K562 (cell line): ENCODE data around the gene ZFAND6. TPM values are rescaled to one million over a fixed set of nuclear protein-coding genes. Genes with fewer than 3 reads are reported as not detected.

Experiments
- ARID4B ChIP-seq: sonication (generic); formaldehyde crosslinking; IDR thresholded peaks from 2 replicates; pipeline ENCODE4 v1.8.0; 2022; ENCODE audit warnings: mild to moderate bottlenecking, missing genetic modification reagents
- BHLHE40 ChIP-seq: IDR thresholded peaks from 2 replicates; pipeline ENCODE4 v1.6.1; 2011; ENCODE audit warnings: low read length, improper control_type of control experiment
- BRD4 ChIP-seq: fragments of 200-600 bp; sonication (generic); IDR thresholded peaks from 2 replicates; pipeline ENCODE4 v1.6.1; 2017; ENCODE audit warnings: inconsistent platforms
- EHMT2 ChIP-seq: fragments of 450-650 bp; IDR thresholded peaks from 2 replicates; pipeline ENCODE4 v1.6.1; 2018; ENCODE audit warnings: antibody characterized with exemption
- ELF2 ChIP-seq: fragments of 250-450 bp; sonication (Bioruptor Pico); IDR thresholded peaks from 2 replicates; pipeline ENCODE4 v1.5.0; 2021; ENCODE audit warnings: mild to moderate bottlenecking
- MITF ChIP-seq: IDR thresholded peaks from 2 replicates; pipeline ENCODE4 v1.6.1; 2014; ENCODE audit warnings: antibody characterized with exemption
- NCOR1 ChIP-seq: fragments of 450-650 bp; IDR thresholded peaks from 2 replicates; pipeline ENCODE4 v1.6.1; 2016; ENCODE audit warnings: mild to moderate bottlenecking, moderate library complexity
- POU5F1 ChIP-seq: fragments of 150-350 bp; IDR thresholded peaks from 2 replicates; pipeline ENCODE4 v1.6.1; 2014; ENCODE audit warnings: borderline replicate concordance, low read length, low read depth, mild to moderate bottlenecking; ENCODE audit not compliant: partially characterized antibody
- RFX7 ChIP-seq: fragments of 250-450 bp; sonication (Bioruptor Pico); IDR thresholded peaks from 2 replicates; pipeline ENCODE4 v1.5.1; 2021; ENCODE audit warnings: mild to moderate bottlenecking
- SOX6 ChIP-seq: fragments of 450-650 bp; IDR thresholded peaks from 2 replicates; pipeline ENCODE4 v1.6.1; 2014; ENCODE audit warnings: mild to moderate bottlenecking
- TAF7 ChIP-seq: fragments of 450-650 bp; IDR thresholded peaks from 2 replicates; pipeline ENCODE4 v1.6.1; 2016; ENCODE audit warnings: missing genetic modification characterization, missing compliant biosample characterization
- TCF3 ChIP-seq: sonication (generic); formaldehyde crosslinking; IDR thresholded peaks from 2 replicates; pipeline ENCODE4 v1.4.0; 2020; ENCODE audit warnings: mild to moderate bottlenecking, missing genetic modification reagents
- ZBTB40 ChIP-seq, 2 experiments: fragments of 450-650 bp in 1 of 2; sonication (generic) in 1 of 2; formaldehyde crosslinking in 1 of 2; IDR thresholded peaks; 2 replicates each; pipeline versions ENCODE4 v1.7.1 to v1.9.0; 2016 to 2022; ENCODE audit warnings: inconsistent platforms in 1 of 2, mild to moderate bottlenecking in 1 of 2, missing genetic modification reagents in 1 of 2
- ZFP30 ChIP-seq: fragments of 250-450 bp; sonication (Bioruptor Pico); IDR thresholded peaks from 2 replicates; pipeline ENCODE4 v1.8.0; 2022; ENCODE audit warnings: moderate library complexity, mild to moderate bottlenecking, inconsistent platforms, borderline replicate concordance
- polyA plus RNA-seq, 8 experiments: library from polyadenylated mRNA; depleted of rRNA in 4 of 8; stranded (reverse) in 5 of 8; unstranded in 3 of 8; fragments of >200 nt; fragmentation: Nextera tagmentation in 2 of 8; fragmentation: Illumina TruSeq in 1 of 8; extraction: Ambion mirVana in 2 of 8; extraction: Trizol in 1 of 8; gene quantifications; 2 replicates each; pipeline versions ENCODE4 v1.2.1 to v1.2.3, GENCODE V29; 2011 to 2014; ENCODE audit warnings: inconsistent platforms in 1 of 8, missing spikeins in 1 of 8
- total RNA-seq, 7 experiments: library from RNA; depleted of rRNA in 6 of 7; stranded (reverse); fragments of >200 nt in 6 of 7; fragmentation: Illumina TruSeq in 2 of 7; extraction: Trizol in 2 of 7; gene quantifications; 2 replicates each; pipeline versions ENCODE4 v1.2.1 to v1.2.3, GENCODE V29; 2011 to 2021; ENCODE audit warnings: low replicate concordance in 1 of 7

ZFAND6 gene
- total and polyA plus RNA-seq, 9 of the 15 experiments (the other 6 are each of a cell fraction or from before 2014, with no cell fraction given): 53.9 to 206 (median 88.9) TPM

DNA sequence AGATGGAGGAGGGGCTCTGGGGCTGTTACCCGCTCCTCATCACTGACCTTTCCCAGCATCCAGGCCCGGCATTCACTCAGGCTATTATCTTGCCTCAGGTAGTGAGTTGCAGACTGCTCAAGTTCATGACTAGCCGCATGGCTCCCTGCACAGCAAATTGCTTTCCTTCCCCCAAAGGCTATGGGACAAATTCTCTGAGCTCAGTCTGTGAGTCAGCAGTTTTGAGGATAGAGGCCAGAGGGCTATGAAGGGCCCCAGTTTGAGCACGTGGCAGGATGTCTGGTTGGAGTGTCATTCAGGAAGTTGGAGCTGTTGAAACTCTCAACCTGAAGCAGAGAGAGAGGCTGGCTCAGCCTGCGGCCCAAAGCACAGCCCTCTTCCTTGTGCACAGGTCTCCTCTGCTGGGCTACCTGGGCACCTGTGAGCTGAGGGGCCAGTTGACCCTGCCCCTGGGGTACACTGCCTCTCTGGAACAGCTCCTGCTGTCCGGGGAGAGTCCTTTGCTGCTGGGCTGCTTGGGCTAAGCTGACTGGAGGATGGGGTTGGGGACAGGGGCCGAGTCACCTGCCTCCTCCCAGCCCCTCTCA, 101.2 kb downstream of the ZFAND6 start (continued):
- TF ChIP-seq ARID4B (no peak), MITF (no peak), NCOR1 (peak; percentile 49; the same call in 1 of the 2 replicates), BHLHE40 (peak; percentile 81), ZFP30 (CRISPR knock-in tag) (no peak), SOX6 (peak; percentile 45), ZBTB40 (IDR thresholded peaks at IDR 0.05) (no peak), ZBTB40 (CRISPR knock-in tag; IDR thresholded peaks at IDR 0.05) (no peak), TAF7 (tag) (peak; percentile 56; the same call in 1 of the 2 replicates), RFX7 (CRISPR knock-in tag) (no peak), ELF2 (CRISPR knock-in tag) (peak; percentile 86), EHMT2 (0 out of 2 replicates have a peak, but pooled peaks have one; percentile 22), POU5F1 (no peak), BRD4 (no peak), TCF3 (peak; percentile 27; the same call in 1 of the 2 replicates)
